ENCODE measurements around the gene SLC35G2. TPM values are rescaled to one million over a fixed set of nuclear protein-coding genes. Genes with fewer than 3 reads are reported as not detected.

SLC35G2 gene
- total RNA-seq, 1 experiment from 2014 or later, result 6.6 TPM

DNA sequence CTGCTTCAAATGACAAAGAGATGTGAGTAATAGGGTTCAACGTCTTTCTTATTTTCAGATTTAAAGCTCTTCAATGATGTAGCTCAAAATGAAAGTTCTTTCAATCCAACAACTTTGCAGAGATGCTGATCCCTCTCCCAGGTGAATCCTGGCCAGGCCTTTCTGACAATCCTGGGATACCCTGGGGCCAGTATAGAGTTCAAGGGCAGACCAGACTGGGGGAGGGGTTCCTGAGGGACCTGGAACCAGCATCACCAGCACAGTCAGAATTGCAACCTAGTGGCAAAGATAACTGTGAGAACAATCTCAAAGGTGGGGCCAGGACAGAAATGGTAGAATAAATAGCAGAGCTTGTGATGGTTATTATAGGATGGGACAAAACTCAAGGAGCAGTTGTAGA, 23.4 kb downstream of the SLC35G2 start:
- H2AK5ac ChIP-seq (ENCODE audit: insufficient read length, low read length), result no peak overlapping the region
- no peak overlapping the region for H3K4me3 Mint-ChIP-seq
- H3K18ac ChIP-seq (ENCODE audit: insufficient read length, low read depth, low read length), result no peak overlapping the region
- no peaks in the 10 kb centered on the region for H3K23me2 ChIP-seq (ENCODE audit: insufficient read length, low read depth, low read length, poor library complexity, severe bottlenecking)
- DNase-seq, result peak; percentile 31
- no peak overlapping the region for H2BK15ac ChIP-seq (ENCODE audit: low read depth, low read length)
- no peak overlapping the region for H3K23ac ChIP-seq (ENCODE audit: insufficient read length, low read depth, low read length)
- no CpG with 5 or more reads among the region's 1 CpG for WGBS (ENCODE audit: extremely low coverage, insufficient read length, low lambda C conversion rate)
- H3K4me1 Mint-ChIP-seq, result peaks cover 17 to 23% of the 10 kb centered on the region in 2 experiments
- H2BK120ac ChIP-seq (ENCODE audit: low read depth, low read length, poor library complexity, severe bottlenecking), result no peak overlapping the region
- no peaks in the 10 kb centered on the region for H3K79me1 ChIP-seq (ENCODE audit: insufficient read depth, low read depth, low read length, poor library complexity, severe bottlenecking)
- no peaks in the 10 kb centered on the region for H3K9me3 Mint-ChIP-seq
- H3K9me3 ChIP-seq (ENCODE audit: control insufficient read depth, low read depth, low read length), result no peaks in the 10 kb centered on the region
- peaks cover 18 to 45% (median 27%) of the 10 kb centered on the region in 3 experiments; a peak in 6 of 7 replicates for H3K36me3 Mint-ChIP-seq (ENCODE audit: insufficient read depth in 1 of 3, low read depth in 3 of 3)
- peak overlapping the region in 2 of 3 experiments; percentile 1 to 26; a peak in 2 of 7 replicates for H3K27ac Mint-ChIP-seq
- no peak overlapping the region for H3T11ph ChIP-seq (ENCODE audit: low read length)
- no peak overlapping the region for H2BK5ac ChIP-seq (ENCODE audit: insufficient read length, low read length)
- no peak overlapping the region for H4K91ac ChIP-seq (ENCODE audit: insufficient read length, low read depth, low read length)
- no peaks in the 10 kb centered on the region for H4K20me1 ChIP-seq (ENCODE audit: control insufficient read depth, insufficient read depth, insufficient read length)
- no peak overlapping the region for H3K4ac ChIP-seq (ENCODE audit: low read depth, low read length)
- no peaks in the 10 kb centered on the region for H3K27me3 ChIP-seq (ENCODE audit: insufficient read depth, low read length)
- H3K27me3 Mint-ChIP-seq (ENCODE audit: low read depth), result no peaks in the 10 kb centered on the region
- no peak overlapping the region for H3K14ac ChIP-seq (ENCODE audit: insufficient read depth, low read length)
- no peak overlapping the region for H4K5ac ChIP-seq (ENCODE audit: insufficient read length, low read depth, low read length)
- no peak overlapping the region for H2AFZ ChIP-seq (ENCODE audit: low read length)
- TF ChIP-seq, protein P1, sequence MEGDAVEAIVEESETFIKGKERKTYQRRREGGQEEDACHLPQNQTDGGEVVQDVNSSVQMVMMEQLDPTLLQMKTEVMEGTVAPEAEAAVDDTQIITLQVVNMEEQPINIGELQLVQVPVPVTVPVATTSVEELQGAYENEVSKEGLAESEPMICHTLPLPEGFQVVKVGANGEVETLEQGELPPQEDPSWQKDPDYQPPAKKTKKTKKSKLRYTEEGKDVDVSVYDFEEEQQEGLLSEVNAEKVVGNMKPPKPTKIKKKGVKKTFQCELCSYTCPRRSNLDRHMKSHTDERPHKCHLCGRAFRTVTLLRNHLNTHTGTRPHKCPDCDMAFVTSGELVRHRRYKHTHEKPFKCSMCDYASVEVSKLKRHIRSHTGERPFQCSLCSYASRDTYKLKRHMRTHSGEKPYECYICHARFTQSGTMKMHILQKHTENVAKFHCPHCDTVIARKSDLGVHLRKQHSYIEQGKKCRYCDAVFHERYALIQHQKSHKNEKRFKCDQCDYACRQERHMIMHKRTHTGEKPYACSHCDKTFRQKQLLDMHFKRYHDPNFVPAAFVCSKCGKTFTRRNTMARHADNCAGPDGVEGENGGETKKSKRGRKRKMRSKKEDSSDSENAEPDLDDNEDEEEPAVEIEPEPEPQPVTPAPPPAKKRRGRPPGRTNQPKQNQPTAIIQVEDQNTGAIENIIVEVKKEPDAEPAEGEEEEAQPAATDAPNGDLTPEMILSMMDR (conservative IDR thresholded peaks at IDR 0.05), result no peak
- no peak overlapping the region for H2BK20ac ChIP-seq (ENCODE audit: low read depth, low read length, poor library complexity, severe bottlenecking)
- H3K27ac ChIP-seq (ENCODE audit: insufficient read length, low read depth, low read length), result no peak overlapping the region
- no peak overlapping the region for H4K8ac ChIP-seq (replicated peaks; ENCODE audit: insufficient read length, low read depth, low read length)
- no peak overlapping the region for H2BK12ac ChIP-seq (ENCODE audit: insufficient read length, low read depth, low read length)
- H3K9ac ChIP-seq (ENCODE audit: extremely low read depth, insufficient read length, low read length), result no peak overlapping the region
- peaks cover 4% of the 10 kb centered on the region; the same call in 1 of the 2 replicates for H3K4me1 ChIP-seq (ENCODE audit: insufficient read depth, low read length)
- H3K79me2 ChIP-seq (ENCODE audit: insufficient read depth, low read length), result peaks cover 2% of the 10 kb centered on the region; the same call in 1 of the 2 replicates
- no peak overlapping the region for H3K56ac ChIP-seq (ENCODE audit: insufficient read length, low read depth, low read length)
- H3K4me2 ChIP-seq (ENCODE audit: insufficient read depth, insufficient read length, low read length), result no peak overlapping the region

Data from H9 (cell line).